ENCODE results near the gene PRKN. TPM values are rescaled to one million over a fixed set of nuclear protein-coding genes. Genes with fewer than 3 reads are reported as not detected.
A peak's percentile ranks its signal among the peaks of the same experiment; 100 is the strongest.

Gene PRKN
- total RNA-seq, 1 experiment from 2014 or later = 2.0 TPM

GRCh38 chr6:161349886-161350285, 1377.7 kb downstream of the PRKN start:
- H3K4me2 ChIP-seq (ENCODE audit: insufficient read depth, insufficient read length, low read length) = no peak overlapping the region
- no peaks in the 10 kb centered on the region for H3K9me3 ChIP-seq (ENCODE audit: control insufficient read depth, low read depth, low read length)
- H3T11ph ChIP-seq (ENCODE audit: low read length) = no peak overlapping the region
- no peak overlapping the region for H3K4ac ChIP-seq (ENCODE audit: low read depth, low read length)
- H3K4me1 ChIP-seq (ENCODE audit: insufficient read depth, low read length) = no peaks in the 10 kb centered on the region
- H3K27me3 ChIP-seq (ENCODE audit: insufficient read depth, low read length) = no peaks in the 10 kb centered on the region
- H4K8ac ChIP-seq (replicated peaks; ENCODE audit: insufficient read length, low read depth, low read length) = no peak overlapping the region
- no peak overlapping the region for H3K14ac ChIP-seq (ENCODE audit: insufficient read depth, low read length)
- DNase-seq = no peak
- no peak overlapping the region for H4K5ac ChIP-seq (ENCODE audit: insufficient read length, low read depth, low read length)
- H3K23me2 ChIP-seq (ENCODE audit: insufficient read length, low read depth, low read length, poor library complexity, severe bottlenecking) = no peaks in the 10 kb centered on the region
- no peak overlapping the region for H3K56ac ChIP-seq (ENCODE audit: insufficient read length, low read depth, low read length)
- no peak overlapping the region for H2AK5ac ChIP-seq (ENCODE audit: insufficient read length, low read length)
- Mint-ChIP-seq H3K4me1 (peaks cover 11 to 17% of the 10 kb centered on the region in 2 experiments), H3K27me3 (ENCODE audit: low read depth) (no peaks in the 10 kb centered on the region; the same call in 1 of the 2 replicates), H3K9me3 (no peaks in the 10 kb centered on the region), H3K4me3 (no peak overlapping the region), H3K27ac (peak overlapping the region in 1 of 3 experiments; percentile 19; a peak in 2 of 7 replicates), H3K36me3 (ENCODE audit: insufficient read depth in 1 of 3, low read depth in 3 of 3) (no peaks in the 10 kb centered on the region)
- no peak overlapping the region for H3K18ac ChIP-seq (ENCODE audit: insufficient read length, low read depth, low read length)
- TF ChIP-seq CTCF (conservative IDR thresholded peaks at IDR 0.05) = peak; percentile 17; the same call in 1 of the 3 replicates
- H2BK5ac ChIP-seq (ENCODE audit: insufficient read length, low read length) = no peak overlapping the region
- H3K79me1 ChIP-seq (ENCODE audit: insufficient read depth, low read depth, low read length, poor library complexity, severe bottlenecking) = no peaks in the 10 kb centered on the region
- H3K27ac ChIP-seq (ENCODE audit: insufficient read length, low read depth, low read length) = no peak overlapping the region
- H3K9ac ChIP-seq (ENCODE audit: extremely low read depth, insufficient read length, low read length) = no peak overlapping the region
- H2AFZ ChIP-seq (ENCODE audit: low read length) = no peak overlapping the region
- no peak overlapping the region for H2BK12ac ChIP-seq (ENCODE audit: insufficient read length, low read depth, low read length)
- H2BK20ac ChIP-seq (ENCODE audit: low read depth, low read length, poor library complexity, severe bottlenecking) = no peak overlapping the region
- H3K23ac ChIP-seq (ENCODE audit: insufficient read length, low read depth, low read length) = no peak overlapping the region
- no peak overlapping the region for H4K91ac ChIP-seq (ENCODE audit: insufficient read length, low read depth, low read length)
- WGBS (ENCODE audit: extremely low coverage, insufficient read length, low lambda C conversion rate) = no CpG with 5 or more reads among the region's 19 CpGs
- no peak overlapping the region for H2BK120ac ChIP-seq (ENCODE audit: low read depth, low read length, poor library complexity, severe bottlenecking)
- H4K20me1 ChIP-seq (ENCODE audit: control insufficient read depth, insufficient read depth, insufficient read length) = no peaks in the 10 kb centered on the region
- H2BK15ac ChIP-seq (ENCODE audit: low read depth, low read length) = no peak overlapping the region
- H3K79me2 ChIP-seq (ENCODE audit: insufficient read depth, low read length) = no peaks in the 10 kb centered on the region
